Lower leg skin (tissue), 3 donors: ENCODE measurements around the gene MAP3K8.

Source experiments
- POLR2A ChIP-seq, 2 donors: fragments of 450-650 bp; IDR thresholded peaks; one replicate each; pipeline ENCODE4 v1.6.1; 2016 to 2017; ENCODE audit warnings: antibody characterized with exemption in 2 of 2, mild to moderate bottlenecking in 1 of 2, moderate library complexity in 1 of 2
- TF ChIP-seq, protein P1 (sequence below), 3 donors: fragments of 450-650 bp; IDR thresholded peaks; one replicate each; pipeline ENCODE4 v1.5.1; 2016; ENCODE audit warnings: antibody characterized with exemption in 3 of 3, mild to moderate bottlenecking in 3 of 3, moderate library complexity in 2 of 3

GRCh38 chr10:30403494-30403893 is 30.5 kb upstream of the MAP3K8 start:
- TF ChIP-seq, protein P1, sequence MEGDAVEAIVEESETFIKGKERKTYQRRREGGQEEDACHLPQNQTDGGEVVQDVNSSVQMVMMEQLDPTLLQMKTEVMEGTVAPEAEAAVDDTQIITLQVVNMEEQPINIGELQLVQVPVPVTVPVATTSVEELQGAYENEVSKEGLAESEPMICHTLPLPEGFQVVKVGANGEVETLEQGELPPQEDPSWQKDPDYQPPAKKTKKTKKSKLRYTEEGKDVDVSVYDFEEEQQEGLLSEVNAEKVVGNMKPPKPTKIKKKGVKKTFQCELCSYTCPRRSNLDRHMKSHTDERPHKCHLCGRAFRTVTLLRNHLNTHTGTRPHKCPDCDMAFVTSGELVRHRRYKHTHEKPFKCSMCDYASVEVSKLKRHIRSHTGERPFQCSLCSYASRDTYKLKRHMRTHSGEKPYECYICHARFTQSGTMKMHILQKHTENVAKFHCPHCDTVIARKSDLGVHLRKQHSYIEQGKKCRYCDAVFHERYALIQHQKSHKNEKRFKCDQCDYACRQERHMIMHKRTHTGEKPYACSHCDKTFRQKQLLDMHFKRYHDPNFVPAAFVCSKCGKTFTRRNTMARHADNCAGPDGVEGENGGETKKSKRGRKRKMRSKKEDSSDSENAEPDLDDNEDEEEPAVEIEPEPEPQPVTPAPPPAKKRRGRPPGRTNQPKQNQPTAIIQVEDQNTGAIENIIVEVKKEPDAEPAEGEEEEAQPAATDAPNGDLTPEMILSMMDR (IDR thresholded peaks at IDR 0.05): no peak
- no peak for TF ChIP-seq POLR2A (IDR thresholded peaks at IDR 0.05)
